ENCODE data around the gene UFSP1.

GRCh38 chr7:100864263-100864845, 25.2 kb downstream of the UFSP1 start:
- no peak for TF ChIP-seq POLR2A (IDR thresholded peaks at IDR 0.05)
- TF ChIP-seq, protein P1, sequence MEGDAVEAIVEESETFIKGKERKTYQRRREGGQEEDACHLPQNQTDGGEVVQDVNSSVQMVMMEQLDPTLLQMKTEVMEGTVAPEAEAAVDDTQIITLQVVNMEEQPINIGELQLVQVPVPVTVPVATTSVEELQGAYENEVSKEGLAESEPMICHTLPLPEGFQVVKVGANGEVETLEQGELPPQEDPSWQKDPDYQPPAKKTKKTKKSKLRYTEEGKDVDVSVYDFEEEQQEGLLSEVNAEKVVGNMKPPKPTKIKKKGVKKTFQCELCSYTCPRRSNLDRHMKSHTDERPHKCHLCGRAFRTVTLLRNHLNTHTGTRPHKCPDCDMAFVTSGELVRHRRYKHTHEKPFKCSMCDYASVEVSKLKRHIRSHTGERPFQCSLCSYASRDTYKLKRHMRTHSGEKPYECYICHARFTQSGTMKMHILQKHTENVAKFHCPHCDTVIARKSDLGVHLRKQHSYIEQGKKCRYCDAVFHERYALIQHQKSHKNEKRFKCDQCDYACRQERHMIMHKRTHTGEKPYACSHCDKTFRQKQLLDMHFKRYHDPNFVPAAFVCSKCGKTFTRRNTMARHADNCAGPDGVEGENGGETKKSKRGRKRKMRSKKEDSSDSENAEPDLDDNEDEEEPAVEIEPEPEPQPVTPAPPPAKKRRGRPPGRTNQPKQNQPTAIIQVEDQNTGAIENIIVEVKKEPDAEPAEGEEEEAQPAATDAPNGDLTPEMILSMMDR (IDR thresholded peaks at IDR 0.05), result no peak
